PC-9 (cell line): ENCODE data around the gene ATXN1. TPM values are rescaled to one million over a fixed set of nuclear protein-coding genes. Genes with fewer than 3 reads are reported as not detected.
A peak's percentile ranks its signal among the peaks of the same experiment; 100 is the strongest.

ENCODE experiments used
- BruUV-seq: library from RNA; stranded (reverse); fragments of 400-500 nt; replicated peaks from 2 replicates; lab custom pipeline; 2021; lab: Mats Ljungman, UMichigan
- CTCF ChIA-PET: fragments of 300-600 bp; sonication (Branson Sonifier 250); formaldehyde crosslinking; loops from one replicate; lab custom pipeline; 2022; ENCODE audit warnings: antibody characterized with exemption; lab: Charles Lee
- POLR2A ChIA-PET: fragments of 300-600 bp; sonication (Branson Sonifier 250); formaldehyde crosslinking; loops from one replicate; lab custom pipeline; 2022; ENCODE audit warnings: antibody characterized with exemption; ENCODE audit not compliant: unreplicated experiment; lab: Charles Lee
- DNase-seq, 2 experiments: peaks; one replicate each; pipeline versions ENCODE4 v3.0.0 to v3.0.0-alpha.2; 2015 to 2022; ENCODE audit warnings: mixed read lengths in 1 of 2
- H2AFZ ChIP-seq: fragments of 200-600 bp; sonication (generic); 2 replicates; pipeline ENCODE4 v1.8.1; 2017; ENCODE audit warnings: antibody characterized with exemption
- H3F3A ChIP-seq: fragments of 200-600 bp; sonication (generic); 2 replicates; pipeline ENCODE4 v1.8.1; 2017; ENCODE audit warnings: antibody characterized with exemption, mild to moderate bottlenecking, low read depth; ENCODE audit not compliant: insufficient read depth
- H3K27ac ChIP-seq: fragments of 200-600 bp; sonication (generic); 2 replicates; pipeline ENCODE4 v1.6.1; 2016; ENCODE audit warnings: mixed run types
- H3K27me3 ChIP-seq: fragments of 200-600 bp; sonication (generic); 2 replicates; pipeline ENCODE4 v1.6.1; 2016; ENCODE audit warnings: low read depth, mixed run types; ENCODE audit not compliant: insufficient read depth
- H3K36me3 ChIP-seq: fragments of 200-600 bp; sonication (generic); 2 replicates; pipeline ENCODE4 v1.6.1; 2016; ENCODE audit warnings: low read depth, mixed run types
- H3K4me1 ChIP-seq: fragments of 200-600 bp; sonication (generic); replicated peaks from 2 replicates; pipeline ENCODE4 v1.6.1; 2016; ENCODE audit warnings: mixed run types; ENCODE audit not compliant: insufficient read depth
- H3K4me2 ChIP-seq: fragments of 200-600 bp; sonication (generic); 2 replicates; pipeline ENCODE4 v1.6.1; 2017; ENCODE audit warnings: mixed run types
- H3K4me3 ChIP-seq: fragments of 200-600 bp; sonication (generic); 2 replicates; pipeline ENCODE4 v1.6.1; 2016; ENCODE audit warnings: mixed run types
- H3K79me2 ChIP-seq: fragments of 200-600 bp; sonication (generic); 2 replicates; pipeline ENCODE4 v1.6.1; 2017; ENCODE audit warnings: low read depth, mixed run types
- H3K9me2 ChIP-seq: fragments of 200-600 bp; sonication (generic); 2 replicates; pipeline ENCODE4 v1.8.1; 2017; ENCODE audit warnings: mild to moderate bottlenecking; ENCODE audit not compliant: insufficient read depth
- H3K9me3 ChIP-seq: fragments of 200-600 bp; sonication (generic); 2 replicates; pipeline ENCODE4 v1.8.1; 2016; ENCODE audit warnings: low read depth; ENCODE audit not compliant: insufficient read depth
- H4K20me1 ChIP-seq: fragments of 200-600 bp; sonication (generic); 2 replicates; pipeline ENCODE4 v1.8.1; 2017; ENCODE audit not compliant: insufficient read depth
- EZH2 ChIP-seq: fragments of 200-600 bp; sonication (generic); IDR thresholded peaks from 2 replicates; pipeline ENCODE4 v1.8.0; 2017; ENCODE audit warnings: antibody characterized with exemption, low read depth
- intact Hi-C: fragments of 100-400 bp; cut with micrococcal nuclease; formaldehyde crosslinking; loops from one replicate; pipeline ENCODE4 v1.10.0; 2022; ENCODE audit not compliant: unreplicated experiment
- total RNA-seq: library from RNA; stranded (reverse); gene quantifications from 2 replicates; pipeline ENCODE4 v1.2.3, GENCODE V29; 2021
- TF ChIP-seq, protein P1 (sequence below): fragments of 200-600 bp; sonication (generic); conservative IDR thresholded peaks from 2 replicates; pipeline ENCODE4 v1.6.1; 2017; ENCODE audit warnings: mixed run types, antibody characterized with exemption, mild to moderate bottlenecking, moderate library complexity

Gene ATXN1
- total RNA-seq, 1 experiment from 2014 or later, result 42.7 TPM

DNA sequence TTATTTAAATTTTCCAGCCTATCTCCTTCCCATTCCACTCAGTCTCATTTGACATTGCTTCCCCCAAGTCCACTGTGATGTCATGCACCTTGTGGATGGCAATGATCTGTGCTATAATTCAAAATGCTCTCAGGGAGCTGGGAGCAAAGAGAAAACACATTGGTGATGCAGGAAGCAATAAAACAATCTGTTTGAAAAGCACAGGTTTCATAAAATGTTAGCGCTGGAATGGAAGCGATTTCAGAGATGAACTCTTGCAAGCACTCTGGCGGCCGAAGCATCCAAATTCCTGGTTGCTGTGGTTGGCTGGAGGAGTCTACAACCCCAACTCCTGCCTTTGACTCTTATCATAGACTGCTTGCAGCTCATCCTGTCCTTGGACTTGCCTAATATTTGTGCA lies 355.9 kb downstream of the ATXN1 start:
- BruUV-seq, result no TSS peak
- CTCF ChIA-PET, result interaction anchor here (0.6 kb wide), 1 partner anchor 34 kb away, joined by 5 read pairs; no protein-coding TSS in a partner anchor
- Histone ChIP-seq H3K4me1 (no peaks in the 10 kb centered on the region), H3K27me3 (no peaks in the 10 kb centered on the region), H3K4me3 (no peak overlapping the region), H4K20me1 (no peaks in the 10 kb centered on the region), H2AFZ (no peak overlapping the region), H3K9me3 (no peaks in the 10 kb centered on the region), H3K4me2 (no peak overlapping the region), H3K9me2 (no peaks in the 10 kb centered on the region), H3K79me2 (no peaks in the 10 kb centered on the region), H3K27ac (no peak overlapping the region), H3K36me3 (no peaks in the 10 kb centered on the region), H3F3A (no peaks in the 10 kb centered on the region)
- TF ChIP-seq EZH2, result no peak
- intact Hi-C loops, result loop anchor here (5.0 kb wide), 1 partner anchor 357 kb away; the partner anchor contains the start of gene ATXN1
- POLR2A ChIA-PET, result no interaction called here
- DNase-seq, result no peak

DNA sequence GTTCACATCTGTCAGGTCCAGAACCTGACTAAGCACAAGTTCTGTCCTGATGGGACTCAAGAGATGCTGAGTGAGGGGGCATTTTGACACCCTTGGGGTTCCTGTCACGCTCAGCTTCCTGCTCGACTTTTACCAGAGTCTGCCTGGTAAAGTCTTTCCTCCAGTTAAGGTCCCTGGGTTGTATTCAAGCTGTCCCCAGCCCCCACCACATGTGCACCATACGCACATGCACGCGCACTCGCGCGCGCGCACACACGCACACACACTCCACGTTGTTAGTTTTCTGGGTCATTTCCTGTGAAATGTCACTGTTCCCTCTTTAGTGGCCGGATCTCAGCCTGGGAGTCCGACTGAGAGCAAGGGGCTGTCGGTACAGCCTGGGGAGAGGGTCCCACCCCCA lies 356.8 kb downstream of the ATXN1 start:
- no peaks in the 10 kb centered on the region for H3K4me1 ChIP-seq
- BruUV-seq, result no TSS peak
- H3K9me3 ChIP-seq, result no peaks in the 10 kb centered on the region
- H3K27me3 ChIP-seq, result no peaks in the 10 kb centered on the region
- no peak for DNase-seq
- H3K9me2 ChIP-seq, result no peaks in the 10 kb centered on the region
- intact Hi-C loops, result loop anchor here (5.0 kb wide), 1 partner anchor 683 kb away; no protein-coding TSS in a partner anchor
- no peak overlapping the region for H3K27ac ChIP-seq
- H4K20me1 ChIP-seq, result no peaks in the 10 kb centered on the region
- H3F3A ChIP-seq, result no peaks in the 10 kb centered on the region
- TF ChIP-seq, protein P1, sequence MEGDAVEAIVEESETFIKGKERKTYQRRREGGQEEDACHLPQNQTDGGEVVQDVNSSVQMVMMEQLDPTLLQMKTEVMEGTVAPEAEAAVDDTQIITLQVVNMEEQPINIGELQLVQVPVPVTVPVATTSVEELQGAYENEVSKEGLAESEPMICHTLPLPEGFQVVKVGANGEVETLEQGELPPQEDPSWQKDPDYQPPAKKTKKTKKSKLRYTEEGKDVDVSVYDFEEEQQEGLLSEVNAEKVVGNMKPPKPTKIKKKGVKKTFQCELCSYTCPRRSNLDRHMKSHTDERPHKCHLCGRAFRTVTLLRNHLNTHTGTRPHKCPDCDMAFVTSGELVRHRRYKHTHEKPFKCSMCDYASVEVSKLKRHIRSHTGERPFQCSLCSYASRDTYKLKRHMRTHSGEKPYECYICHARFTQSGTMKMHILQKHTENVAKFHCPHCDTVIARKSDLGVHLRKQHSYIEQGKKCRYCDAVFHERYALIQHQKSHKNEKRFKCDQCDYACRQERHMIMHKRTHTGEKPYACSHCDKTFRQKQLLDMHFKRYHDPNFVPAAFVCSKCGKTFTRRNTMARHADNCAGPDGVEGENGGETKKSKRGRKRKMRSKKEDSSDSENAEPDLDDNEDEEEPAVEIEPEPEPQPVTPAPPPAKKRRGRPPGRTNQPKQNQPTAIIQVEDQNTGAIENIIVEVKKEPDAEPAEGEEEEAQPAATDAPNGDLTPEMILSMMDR, result no peak
- no peak for TF ChIP-seq EZH2
- no peak overlapping the region for H3K4me3 ChIP-seq
- ChIA-PET POLR2A (no interaction called here), CTCF (interaction anchor here (0.6 to 0.7 kb wide), 2 partner anchors 25 to 273 kb away, joined by 3 read pairs; no protein-coding TSS in a partner anchor)
- H3K4me2 ChIP-seq, result no peak overlapping the region
- H3K36me3 ChIP-seq, result no peaks in the 10 kb centered on the region
- no peak overlapping the region for H2AFZ ChIP-seq
- H3K79me2 ChIP-seq, result no peaks in the 10 kb centered on the region

DNA sequence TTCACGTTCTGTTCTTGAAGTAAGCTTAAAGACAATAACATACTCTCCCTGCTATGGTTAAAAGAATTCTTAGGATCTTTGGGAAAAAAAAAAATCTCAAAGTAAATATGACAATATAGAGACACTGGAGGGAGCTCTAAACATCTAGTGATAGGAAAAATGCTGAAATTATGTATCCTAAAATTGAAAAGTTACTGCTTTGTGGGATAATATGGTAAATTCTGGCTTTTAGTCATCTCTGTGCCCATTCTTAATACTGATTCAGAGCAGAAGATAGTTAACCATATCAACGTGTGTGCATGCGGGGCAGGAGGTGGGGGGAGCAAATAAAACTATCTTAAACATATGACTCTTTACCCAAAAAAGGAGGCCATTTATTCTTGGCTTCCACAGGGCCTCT lies 357.4 kb downstream of the ATXN1 start:
- POLR2A ChIA-PET, result interaction anchor here (0.7 kb wide), 1 partner anchor 588 kb away, joined by 6 read pairs; no protein-coding TSS in a partner anchor
- Histone ChIP-seq H3K4me2 (no peak overlapping the region), H3K4me1 (no peaks in the 10 kb centered on the region), H3K27me3 (no peaks in the 10 kb centered on the region), H3K4me3 (no peak overlapping the region), H3F3A (no peaks in the 10 kb centered on the region), H2AFZ (no peak overlapping the region), H4K20me1 (no peaks in the 10 kb centered on the region), H3K27ac (no peak overlapping the region), H3K9me3 (no peaks in the 10 kb centered on the region), H3K79me2 (no peaks in the 10 kb centered on the region), H3K9me2 (no peaks in the 10 kb centered on the region), H3K36me3 (no peaks in the 10 kb centered on the region)
- no peak for DNase-seq
- CTCF ChIA-PET, result interaction anchor here (0.6 to 0.7 kb wide), 3 partner anchors 23 to 274 kb away, joined by 3 read pairs; no protein-coding TSS in a partner anchor
- intact Hi-C loops, result loop anchor here (5.0 kb wide), 1 partner anchor 683 kb away; no protein-coding TSS in a partner anchor
- TF ChIP-seq, protein P1, result peak; percentile 61; the same call in 1 of the 2 replicates
- no peak for TF ChIP-seq EZH2
- BruUV-seq, result no TSS peak
